ENCODE results near the gene ARHGEF38. TPM values are rescaled to one million over a fixed set of nuclear protein-coding genes. Genes with fewer than 3 reads are reported as not detected.

ARHGEF38 gene
- total RNA-seq, 2 donors from 2014 or later, result 0.51 to 2.1 TPM

Other genes starting within 250 kb of the ARHGEF38 start
- gene PPA2, start 78.6 kb upstream of the ARHGEF38 start, total RNA-seq, result 100 to 1,000 TPM in 1 of 2 donors, 10 to 100 TPM in 1; 90.7 to 133 TPM
- gene INTS12, start 156.1 kb downstream of the ARHGEF38 start, total RNA-seq, result 10 to 100 TPM; 13.5 to 15.7 TPM
- gene GSTCD, start 156.2 kb downstream of the ARHGEF38 start, total RNA-seq, result 10 to 100 TPM; 24.7 to 30.6 TPM

Data from endodermal cell (in vitro differentiated cells).